Stimulated activated naive CD8-positive, alpha-beta T cell treated with anti-CD3 and anti-CD28 coated beads, Interleukin-15, Interleukin-2, amounts not matched to agents 100 U/mL and 50 U/mL, for 24 hours (primary cell): ENCODE data around the gene GLRA1.
"Not testable (repeated sequence)": the region's sequence is repeated elsewhere in the genome, so short reads cannot be mapped to it uniquely, and the experiment has no call there.

Experiments used
- ATAC-seq: fragments of 150-1000 bp; cut with Tn5 transposase; one replicate; pipeline ENCODE4 v1.10.0; 2021
- DNase-seq: peaks from one replicate; pipeline ENCODE4 v3.0.0; 2021

GLRA1 gene

DNA sequence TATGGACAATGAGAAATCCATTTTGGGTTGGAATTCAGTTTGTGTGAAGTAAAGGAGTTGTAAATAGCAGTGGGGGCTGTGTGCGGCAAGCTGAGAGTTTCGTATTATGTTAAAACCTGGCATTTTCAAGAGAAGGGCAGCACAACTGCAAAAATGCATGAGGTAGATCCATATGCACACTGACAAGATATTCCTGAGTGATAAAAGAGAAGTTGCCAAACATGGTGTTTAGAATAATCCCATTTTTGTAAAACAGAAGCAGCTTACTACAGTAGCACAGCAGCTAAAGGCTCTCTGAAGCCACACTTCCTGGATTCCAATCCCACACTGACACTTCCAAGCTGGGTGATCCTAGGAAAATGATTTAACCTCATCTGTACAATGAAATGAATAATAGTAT, 11.2 kb downstream of the GLRA1 start:
- ATAC-seq (no peak), DNase-seq (no peak)

DNA sequence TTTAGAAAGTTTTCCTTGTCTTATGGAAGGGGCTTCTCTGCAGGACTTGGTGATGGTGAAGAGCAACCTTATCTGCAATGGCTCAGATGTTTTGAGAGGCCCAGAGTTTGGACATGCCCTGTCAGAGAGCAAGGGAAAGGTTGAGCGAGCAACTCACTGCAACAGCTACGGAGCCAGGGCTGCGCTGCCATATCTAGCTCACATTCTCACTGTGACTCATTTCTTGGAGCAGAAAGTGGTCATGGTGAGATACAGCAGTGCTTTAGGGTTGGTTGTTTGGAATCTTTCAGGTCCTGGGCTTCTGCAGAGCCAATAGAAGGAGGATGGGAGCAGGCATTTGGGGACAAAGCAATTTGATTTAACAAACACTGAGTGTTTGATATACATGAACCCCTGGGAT, 12.3 kb downstream of the GLRA1 start:
- no peak for DNase-seq
- ATAC-seq: no peak

DNA sequence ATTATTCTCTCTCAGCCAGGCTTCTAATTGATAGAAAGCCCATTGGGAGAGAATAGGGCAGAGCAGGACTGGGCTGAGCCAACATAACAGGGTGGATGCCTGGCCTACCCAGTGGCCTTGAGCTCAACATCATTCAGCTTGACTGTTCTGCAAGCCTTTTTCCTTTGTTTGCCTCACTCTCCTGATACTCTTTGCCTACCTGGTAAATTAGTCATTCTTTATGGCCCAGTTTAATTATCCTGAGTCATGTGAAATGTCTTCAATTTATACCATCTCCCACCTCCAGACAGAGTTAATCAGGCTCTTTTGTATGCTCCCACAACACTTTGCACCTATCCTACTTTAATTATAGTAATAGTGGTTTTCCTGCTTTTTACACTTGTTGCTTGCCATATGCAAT, 13.6 kb downstream of the GLRA1 start:
- no peak for ATAC-seq
- DNase-seq: no peak

DNA sequence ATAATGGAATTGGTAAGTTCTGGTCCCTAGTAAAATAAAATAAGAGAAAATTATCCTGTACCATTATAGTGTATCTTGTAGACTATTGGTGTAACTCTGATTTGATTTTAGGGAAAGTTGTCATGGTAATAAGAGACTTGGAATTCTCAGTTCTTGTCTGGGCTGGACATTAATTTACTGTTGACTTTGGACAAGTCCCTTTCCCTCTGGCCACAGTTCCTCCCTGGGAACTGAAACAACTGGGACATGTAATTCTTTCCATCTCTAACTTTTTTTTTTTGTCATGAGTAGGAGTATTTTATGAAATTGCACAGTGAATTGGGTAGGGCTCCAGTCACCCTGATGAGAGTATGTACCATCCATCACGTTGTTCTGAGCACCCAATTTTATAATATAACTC, 15.0 kb downstream of the GLRA1 start:
- no peak for DNase-seq
- ATAC-seq: no peak

DNA sequence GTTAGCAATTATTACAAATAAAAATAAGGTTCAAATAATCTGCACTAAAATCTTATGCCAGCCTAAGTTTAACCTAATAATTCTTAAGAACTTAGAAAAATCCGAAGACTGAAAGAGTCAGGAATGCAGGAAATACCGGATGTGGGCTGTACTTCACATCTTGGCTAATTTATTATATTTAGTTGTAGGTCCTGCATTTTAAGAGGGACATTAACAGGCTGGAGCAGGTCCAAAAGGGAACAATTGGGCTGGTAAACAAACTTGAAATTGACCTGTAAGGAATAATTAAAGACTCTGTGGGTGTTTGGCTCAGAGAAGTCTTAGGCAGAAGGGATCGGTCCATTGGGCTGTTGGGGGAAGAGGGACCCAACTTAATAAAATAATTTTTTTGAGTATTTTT, 18.4 kb downstream of the GLRA1 start:
- ATAC-seq: no peak
- DNase-seq: no peak

DNA sequence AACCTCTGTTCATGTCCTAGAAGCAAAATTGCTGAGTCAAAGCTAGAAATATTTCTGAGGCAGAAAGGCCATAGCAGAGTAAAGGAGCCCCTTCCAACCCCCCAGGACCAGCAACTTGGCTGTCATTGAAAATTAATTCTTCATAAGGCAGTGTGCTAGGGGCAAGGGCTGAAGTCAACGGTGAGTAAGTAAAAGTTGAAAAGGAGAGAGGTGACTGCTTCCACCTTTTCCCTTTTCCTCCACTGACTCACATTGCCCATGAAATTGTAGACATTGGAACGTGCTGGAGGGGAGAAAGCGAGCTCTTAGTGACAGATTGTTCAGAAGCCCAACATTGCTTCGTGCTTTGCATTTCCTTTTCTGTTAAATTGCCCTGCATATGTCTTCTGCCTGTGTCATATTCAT, 19.1 kb downstream of the GLRA1 start:
- DNase-seq: no peak

DNA sequence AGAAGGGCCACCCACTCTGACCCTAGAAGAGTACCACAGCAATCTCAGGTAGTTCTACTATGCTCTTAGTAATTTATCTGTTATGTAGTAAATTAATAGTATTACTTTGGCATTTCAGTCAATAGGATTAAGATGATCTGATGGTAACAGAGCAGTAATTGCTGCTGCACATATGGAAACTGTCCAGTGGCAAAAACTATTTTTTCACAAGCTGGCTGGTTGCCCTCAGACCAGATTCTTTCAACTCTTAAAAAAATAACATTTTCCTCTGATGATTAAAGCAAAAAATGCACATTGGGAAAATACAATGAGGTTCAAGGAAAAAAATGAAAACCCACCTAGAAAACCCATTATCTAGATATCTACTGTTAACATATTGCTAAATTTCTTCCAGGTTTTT, 19.7 kb downstream of the GLRA1 start:
- DNase-seq (no peak), ATAC-seq (no peak)

More for the DNA sequence above, 19.1 kb downstream of the GLRA1 start:
- ATAC-seq: no peak

DNA sequence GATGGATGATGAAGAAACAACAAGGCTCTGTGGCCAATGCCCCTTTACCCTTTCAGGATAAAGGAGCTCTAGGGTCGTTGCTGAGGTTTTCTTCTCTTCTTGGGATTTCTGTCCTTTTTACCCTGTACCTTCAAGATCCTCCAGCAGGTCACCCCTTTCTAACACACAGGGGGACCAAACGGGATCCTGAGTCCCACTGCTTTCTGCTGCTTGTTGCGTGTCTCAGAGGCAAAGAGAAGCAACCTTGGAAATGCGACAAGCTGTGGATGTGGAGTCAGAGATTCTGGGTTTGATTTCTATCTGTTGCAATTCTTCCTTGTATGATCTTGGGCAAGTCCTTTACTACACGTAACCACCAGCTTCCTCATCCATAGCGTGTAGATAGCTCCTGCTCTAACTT, 20.5 kb downstream of the GLRA1 start:
- ATAC-seq (no peak), DNase-seq (no peak)

DNA sequence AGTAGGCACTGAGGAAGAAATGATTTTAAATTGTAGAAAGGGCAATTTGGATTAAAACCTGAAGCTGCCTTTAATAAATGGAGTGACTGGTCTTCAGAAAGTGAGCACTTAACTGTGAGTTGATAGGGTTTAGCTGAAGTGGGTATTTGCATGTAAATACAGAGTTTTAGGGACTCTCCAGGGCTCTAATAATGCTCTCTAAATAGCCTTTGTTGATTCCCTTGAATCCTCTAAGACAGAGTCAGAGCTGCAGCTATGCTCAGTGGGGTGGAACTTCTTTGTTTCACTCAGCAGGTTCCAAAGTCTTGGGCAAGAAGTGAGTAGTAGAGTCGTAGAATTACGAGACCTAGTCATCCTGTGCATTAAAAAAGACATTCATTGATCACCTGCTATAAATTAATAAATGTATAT, 21.4 kb downstream of the GLRA1 start:
- no peak for DNase-seq
- no peak for ATAC-seq

DNA sequence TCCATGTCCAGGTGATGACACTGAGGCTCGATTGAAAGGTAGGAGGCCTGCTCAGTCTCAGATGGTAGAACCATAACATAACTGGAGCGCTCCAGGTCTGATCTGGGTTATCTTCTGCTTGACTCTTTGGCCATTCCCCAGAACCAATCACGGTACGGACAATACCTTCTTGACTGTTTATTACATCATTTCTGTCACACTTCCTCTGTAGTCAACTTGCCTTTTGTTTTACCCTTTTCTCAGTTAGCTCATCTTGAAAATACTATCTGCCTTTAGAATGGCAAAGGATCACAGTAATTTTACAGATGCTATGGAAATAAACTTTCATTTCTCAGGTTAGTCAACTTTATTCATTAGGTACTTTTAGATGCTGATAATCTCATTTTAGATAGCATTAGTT, 22.4 kb downstream of the GLRA1 start:
- no peak for ATAC-seq
- DNase-seq: no peak

DNA sequence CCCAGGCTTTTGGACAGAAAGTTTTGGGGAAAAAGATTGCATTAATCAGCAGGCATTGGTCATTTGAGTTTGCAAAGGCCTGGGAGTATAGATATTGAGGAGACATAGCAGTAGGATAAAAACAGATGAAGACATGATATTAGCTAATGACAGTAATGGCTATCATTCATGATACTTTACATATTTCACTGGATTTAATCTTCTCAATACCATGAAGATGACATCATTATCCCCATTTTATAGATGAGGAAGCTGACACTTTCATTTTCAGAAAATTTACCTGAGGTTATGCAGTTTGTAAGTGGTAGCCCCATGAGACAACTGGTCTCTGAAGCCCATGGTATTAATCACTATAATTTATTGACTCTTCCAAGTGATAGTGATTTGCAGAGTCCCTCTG, 23.0 kb downstream of the GLRA1 start:
- DNase-seq: no peak
- ATAC-seq: no peak

DNA sequence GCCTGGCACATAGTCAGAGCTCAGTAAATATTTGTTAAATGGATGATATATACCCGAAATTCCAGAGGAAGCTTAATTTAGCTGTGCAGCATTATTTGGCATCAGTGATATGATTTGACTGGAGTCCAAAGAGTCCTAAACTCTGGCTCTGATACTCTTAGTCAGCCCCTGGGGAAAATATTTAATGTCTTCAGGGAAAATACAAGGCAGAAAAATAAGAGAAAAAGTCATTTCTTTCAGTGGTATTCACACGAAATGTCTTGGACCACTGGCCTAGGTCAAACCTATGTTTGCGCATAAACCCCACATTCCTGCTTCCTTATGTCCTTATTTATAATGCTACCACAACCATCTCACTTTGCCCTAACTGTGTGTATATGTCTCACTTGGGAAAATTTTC, 23.8 kb downstream of the GLRA1 start:
- ATAC-seq (no peak), DNase-seq (no peak)

DNA sequence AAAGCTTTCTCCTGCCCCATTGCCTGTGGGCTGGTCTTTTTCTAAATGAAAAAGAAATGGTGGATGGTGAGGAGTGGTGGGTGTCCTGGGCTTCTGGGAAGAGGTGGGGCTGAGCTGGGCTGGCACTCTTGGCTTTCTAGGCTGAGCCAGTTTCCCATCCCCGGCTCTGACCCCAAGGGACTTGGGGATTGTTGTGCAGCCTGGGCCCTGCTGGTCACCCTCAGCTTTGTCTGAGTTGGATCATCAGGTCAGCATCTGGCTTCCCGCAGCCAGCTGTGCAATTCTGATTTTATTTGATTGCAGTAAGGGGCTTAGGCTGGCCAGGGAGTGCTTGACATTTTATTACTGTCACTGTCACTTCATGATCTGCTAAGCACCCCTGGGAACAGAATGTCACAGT, 25.3 kb downstream of the GLRA1 start:
- no peak for ATAC-seq

DNA sequence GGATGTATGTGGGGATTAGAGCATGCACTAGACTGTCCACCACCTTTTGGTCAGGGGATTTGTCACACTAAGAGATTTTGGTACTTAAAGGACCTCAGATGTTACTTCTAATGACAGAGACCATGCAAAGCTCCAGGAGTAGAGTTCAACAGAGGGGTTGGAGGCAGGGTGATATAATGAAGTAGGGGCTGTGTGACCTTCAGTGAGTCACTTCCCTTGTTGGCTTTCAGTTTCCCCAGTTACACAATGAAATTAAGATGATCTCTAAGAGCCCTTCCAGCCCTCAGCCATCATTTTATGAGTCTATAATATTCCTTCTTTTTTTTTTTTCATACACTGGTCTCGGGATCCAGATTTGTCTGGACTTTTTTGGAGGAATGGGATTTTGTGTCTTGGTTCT, 26.8 kb downstream of the GLRA1 start:
- DNase-seq: no peak
- ATAC-seq: peak; percentile 46

More for the DNA sequence above, 25.3 kb downstream of the GLRA1 start:
- no peak for DNase-seq

DNA sequence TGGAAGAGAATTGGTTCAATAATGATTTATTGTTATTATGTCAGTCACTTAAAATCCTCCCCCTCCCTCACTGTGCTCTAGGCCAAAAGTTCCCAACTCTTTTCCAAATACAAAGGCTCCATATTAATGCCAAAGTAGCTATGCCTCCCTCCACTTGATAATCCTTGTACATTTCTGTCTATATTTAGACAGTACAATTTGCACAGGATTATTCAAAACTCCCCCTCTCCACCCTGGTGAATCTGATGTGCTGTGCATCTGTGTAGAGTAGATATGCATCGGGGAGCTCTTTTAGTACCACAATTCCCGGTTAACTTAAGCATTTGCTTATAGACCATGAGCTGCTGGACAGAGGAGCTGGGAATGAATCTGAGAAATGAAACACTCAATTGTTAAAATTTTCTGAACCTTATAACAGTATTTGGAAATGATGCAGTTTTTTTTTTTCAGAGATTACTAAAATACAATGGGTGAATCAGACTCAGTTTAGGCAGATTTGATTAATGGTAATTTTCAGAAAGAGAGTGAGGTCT, 27.6 kb downstream of the GLRA1 start:
- ATAC-seq (no peak), DNase-seq (no peak)

DNA sequence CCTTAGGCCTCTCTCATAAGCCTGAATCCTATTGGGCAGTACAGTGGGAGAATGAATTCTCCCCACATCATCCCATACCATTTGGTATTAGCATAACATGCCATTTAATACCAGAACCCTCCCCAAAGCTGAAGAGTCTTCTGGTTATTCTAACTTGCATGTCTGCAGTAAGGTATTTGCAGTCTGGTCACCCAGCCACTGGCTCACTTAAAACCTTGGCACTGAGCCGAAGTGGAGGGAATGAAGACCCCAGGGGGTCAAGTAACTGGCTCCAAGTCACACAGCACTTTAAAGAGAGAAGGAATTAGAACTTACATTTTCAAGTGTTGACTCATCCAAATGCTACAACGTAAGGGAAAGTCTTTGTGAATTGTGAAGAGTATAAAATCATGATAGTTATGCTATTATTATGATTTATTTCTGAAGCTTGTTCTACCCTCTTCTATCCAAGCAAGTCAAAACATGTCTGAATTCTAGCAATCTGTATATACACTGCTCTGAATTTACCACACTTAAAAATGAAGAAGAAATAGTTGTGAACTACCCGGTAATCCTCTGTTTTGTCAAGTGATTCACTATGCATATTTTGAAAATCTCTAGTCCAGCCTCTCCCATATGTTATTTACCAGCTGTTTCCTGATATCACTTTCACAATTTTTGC, 28.5 kb downstream of the GLRA1 start:
- no peak for ATAC-seq
- no peak for DNase-seq

DNA sequence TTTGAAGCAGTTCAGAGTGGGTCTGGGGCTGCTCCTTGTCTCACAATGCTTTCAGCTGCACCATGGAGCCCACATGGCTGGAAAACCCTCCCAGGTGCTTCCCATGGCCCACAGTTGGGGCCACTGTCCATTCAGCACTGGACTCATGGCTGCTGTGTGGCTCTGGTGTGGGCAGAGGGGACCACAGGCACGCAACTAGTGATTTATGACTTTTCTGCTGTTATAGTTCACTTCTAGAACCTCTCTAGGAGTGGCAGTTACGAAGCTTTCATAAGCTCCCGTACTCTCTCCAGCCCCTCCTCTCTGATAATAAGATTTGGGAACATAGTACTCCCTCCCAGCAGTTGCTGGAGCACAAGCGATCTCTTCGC, 29.0 kb downstream of the GLRA1 start:
- ATAC-seq (no peak), DNase-seq (no peak)

DNA sequence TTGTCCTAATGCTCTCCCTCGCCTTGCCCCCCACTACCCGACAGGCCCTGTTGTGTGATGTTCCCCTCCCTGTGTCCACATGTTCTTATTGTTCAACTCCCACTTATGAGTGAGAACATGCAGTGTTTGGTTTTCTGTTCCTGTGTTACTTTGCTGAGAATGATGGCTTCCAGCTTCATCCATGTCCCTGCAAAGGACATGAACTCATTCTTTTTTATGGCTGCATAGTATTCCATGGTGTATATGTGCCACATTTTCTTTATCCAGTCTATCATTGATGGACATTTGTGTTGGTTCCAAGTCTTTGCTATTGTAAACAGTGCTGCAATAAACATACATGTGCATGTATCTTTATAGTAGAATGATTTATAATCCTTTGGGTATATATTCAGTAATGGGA, 31.2 kb downstream of the GLRA1 start:
- not testable (repeated sequence) for DNase-seq, ATAC-seq

DNA sequence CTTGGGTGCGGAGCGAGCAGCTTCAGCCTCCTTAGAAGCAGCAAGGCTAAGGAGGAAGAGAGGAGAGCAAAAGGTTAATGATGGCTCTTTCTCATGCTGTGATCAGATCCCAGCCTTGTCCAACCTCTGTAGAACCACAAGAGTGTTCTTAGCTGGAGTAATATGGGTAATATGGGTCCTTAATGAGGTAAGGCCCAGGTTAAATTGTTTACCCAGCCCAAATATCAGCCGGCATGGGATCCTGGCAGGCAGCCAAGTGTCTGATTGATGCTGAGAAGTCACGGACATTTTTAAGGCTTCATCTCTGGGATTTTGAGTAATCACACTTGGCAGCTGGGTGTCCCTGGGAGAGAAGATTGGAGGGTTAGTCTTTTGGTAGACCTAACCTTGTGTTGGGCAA, 32.3 kb downstream of the GLRA1 start:
- no peak for DNase-seq
- no peak for ATAC-seq

DNA sequence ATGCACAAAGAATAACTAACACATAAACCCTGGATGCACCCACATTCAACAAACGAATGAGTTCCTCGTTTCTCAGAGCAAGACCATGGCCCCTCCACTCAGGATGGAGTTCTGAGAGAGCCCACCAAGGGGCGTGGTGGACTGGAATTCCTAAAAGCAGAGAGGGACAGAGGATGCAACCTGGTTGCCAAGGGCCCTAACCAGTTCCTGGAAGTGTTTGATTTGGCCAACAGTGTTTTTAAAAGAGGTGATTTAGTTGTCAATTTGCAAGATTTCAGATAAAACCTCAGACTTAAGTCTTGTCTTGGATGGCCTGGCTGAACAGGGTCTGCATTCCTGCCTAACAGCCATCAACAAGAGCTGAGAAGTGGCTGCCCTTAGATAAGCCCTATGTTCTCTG, 34.4 kb downstream of the GLRA1 start:
- ATAC-seq (no peak), DNase-seq (no peak)

DNA sequence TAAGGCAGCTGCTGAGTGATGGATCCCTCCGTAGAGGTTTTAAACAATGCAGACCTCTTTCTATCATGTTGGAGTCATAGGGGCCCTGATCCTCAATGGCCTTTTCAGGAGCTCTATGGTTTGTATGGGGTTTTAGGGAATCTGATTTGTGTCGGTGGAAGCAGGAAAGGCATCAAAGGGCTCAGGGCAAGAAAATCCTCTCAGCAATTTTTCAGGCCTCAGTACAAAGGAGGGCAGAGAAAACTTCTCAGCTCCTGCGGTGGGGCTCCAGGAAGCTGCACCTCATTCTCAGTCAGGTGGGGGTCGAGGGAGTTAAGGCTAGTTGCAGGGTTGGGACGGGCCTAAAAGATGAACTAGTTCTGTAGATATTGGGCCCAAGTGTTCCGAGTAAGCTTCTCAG, 35.0 kb downstream of the GLRA1 start:
- DNase-seq: no peak
- ATAC-seq: no peak

DNA sequence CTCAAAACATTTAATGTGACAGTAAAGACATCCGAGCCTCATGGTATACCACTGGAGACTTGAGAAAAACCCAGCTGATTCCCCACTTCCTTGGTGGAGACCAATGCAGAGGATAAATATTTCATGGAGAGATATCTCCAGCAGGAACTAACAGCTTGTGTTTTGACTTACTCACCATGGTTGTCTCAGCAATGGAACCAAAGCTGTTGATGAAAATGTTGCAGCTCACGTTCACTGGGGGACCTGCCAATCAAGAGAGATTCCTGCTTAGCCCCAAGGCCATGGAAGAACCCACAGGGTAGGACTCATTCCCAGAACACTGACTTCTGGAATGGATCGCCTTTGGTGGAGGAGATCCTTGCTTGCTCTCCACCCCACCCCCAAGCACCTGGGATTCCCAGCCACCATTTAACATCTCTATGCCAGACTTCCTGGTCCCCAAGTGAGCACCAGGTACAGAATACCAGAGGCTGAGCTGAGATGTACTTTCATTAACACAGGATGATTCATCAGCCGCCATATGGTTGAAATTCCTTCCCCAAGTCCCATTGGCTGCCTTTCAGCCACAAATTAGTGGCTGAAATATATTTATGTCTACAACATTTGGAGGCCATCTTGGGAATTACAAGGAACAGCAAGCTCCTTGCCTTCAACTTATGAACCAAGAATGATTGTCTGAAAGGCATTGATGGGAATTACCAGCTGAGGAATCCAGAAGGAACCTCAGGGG, 37.9 kb downstream of the GLRA1 start:
- DNase-seq (no peak), ATAC-seq (no peak)

DNA sequence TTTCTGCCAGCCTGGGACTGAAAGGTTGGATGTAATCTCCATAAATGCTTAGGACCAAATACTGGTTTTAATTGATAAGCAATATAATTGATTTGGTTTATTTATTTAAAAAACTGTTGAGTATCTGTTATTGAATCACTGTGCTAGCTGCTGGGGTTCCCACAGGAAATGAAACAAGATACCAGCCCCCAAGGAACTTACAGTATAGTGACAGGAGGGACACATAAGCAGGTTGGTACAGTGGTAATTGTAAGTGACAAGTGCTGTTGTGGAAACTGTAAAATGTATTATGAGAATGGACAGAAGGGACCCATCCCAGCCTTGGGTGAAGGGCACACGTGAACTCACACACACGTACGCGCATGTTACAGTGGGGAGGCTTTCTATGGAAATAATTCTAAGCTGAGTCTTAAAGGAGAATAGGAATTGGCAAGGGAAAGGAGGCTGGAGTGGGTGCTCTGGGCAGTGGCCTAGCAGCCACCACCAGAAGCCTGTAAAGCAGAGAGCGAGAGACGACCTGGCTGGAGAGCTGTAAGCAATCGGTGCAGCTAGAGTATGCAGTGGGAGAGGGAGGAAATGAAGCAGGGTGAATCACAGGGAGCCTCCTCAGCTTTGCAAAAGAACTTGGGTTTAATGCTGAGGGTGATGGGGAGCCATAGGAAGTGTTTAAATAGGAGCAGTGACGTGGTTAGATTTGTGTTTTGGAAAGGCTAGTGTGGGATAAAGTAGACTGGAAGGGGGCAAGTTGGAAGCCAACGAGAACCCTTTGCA, 39.3 kb downstream of the GLRA1 start:
- no peak for DNase-seq
- ATAC-seq: no peak
